Measurements from ENCODE around the gene AUTS2.

AUTS2 gene

DNA sequence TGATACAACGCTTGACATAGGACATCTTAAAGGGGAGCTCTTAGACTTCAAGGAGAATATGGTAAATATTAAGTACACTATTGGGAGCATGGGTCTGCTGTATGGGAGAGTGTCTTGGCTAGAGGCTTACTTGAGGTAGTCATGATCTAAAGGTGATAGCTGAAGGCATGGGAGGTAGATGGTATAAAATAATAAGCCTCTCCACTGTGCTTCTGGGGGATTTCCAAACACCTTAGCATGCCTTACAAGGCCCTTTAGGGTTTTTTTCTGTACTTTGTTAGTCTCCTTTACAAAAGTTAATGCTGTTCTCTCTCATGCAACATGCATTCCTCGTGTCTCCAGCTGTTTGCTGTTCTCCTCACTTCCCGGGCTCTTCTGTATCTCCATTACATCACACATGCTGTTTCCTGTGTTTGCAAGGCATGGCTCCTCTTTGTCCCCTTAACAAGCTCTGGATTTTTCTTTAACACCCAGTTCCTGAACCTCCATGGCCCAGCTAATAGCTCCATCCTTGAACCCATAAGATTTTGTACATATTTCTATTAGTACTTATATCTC is 449.7 kb downstream of the AUTS2 start:
- DNase-seq = no peak

DNA sequence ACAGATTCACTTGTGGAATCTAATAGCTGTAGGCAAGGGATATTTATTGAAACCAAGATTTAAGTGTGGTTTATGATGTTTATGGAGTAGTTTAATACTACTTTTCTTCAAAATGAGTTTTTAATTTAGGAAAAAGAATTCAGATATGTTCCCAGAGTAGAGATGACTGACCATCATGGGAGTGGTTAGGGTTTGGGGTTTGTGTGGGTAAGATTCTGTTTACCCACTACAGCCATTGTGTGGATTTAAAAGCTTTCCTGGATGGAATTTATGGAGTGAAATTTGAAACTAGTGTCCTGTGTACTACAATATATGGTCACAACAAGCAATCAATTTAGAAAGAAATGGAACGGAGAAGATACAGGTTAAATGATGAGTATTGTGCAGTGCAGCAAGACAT is 453.5 kb downstream of the AUTS2 start:
- no peak for DNase-seq

DNA sequence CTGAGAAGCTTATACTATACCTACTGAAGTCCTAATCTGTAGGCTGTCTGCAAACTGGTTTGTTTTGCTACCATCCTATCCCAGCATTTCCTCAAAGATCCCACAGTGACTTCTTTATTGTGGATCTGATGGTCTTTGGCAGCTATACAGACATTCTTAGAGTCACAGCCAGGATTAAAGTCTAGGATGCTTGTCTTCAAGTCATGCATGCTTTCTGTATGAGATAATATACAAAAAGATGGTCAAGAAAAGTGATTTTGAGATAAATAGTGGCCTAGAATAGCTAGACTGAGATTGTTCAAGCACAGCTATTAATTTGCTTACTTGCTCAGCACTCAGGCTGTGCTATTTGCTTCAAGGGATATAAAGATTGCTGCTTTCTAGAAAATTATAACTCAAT is 454.4 kb downstream of the AUTS2 start:
- DNase-seq = no peak

DNA sequence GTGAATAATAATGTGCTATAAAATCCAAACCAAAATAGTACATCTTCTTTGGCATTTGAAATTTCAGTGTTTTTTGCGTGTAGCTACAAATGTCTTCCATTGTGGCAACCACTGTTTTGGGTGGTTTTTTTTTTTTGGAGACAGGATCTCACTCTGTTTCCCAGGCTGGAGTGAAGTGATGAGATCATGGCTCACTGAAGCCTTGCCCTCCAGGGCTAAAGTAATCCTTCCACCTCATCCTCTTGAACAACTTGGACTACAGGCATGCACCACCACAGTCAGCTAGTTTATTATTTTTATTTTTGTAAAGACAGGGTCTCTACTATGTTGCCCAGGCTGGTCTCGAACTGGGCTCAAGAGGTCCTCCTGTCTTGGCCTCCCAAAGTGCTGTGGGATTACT is 455.1 kb downstream of the AUTS2 start:
- no peak for DNase-seq

DNA sequence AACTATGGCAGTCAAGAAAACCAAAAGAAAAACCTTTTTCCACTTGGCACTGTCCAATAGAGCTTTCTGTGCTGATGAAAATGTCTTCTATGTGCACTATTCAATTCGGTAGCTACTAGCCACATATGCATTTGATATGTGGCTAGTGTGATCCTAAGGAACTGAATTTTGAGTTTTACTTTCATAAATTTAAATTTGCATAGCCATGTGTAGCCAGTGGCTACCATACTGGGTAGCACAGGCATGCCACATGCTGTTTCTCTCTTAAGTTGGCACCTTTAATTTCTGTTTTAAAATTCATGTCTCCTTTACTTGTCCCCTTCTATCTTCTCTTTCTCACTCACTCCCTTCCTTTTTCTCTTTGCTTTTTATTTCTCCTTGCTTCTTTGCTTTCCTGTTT is 455.7 kb downstream of the AUTS2 start:
- no peak for DNase-seq

DNA sequence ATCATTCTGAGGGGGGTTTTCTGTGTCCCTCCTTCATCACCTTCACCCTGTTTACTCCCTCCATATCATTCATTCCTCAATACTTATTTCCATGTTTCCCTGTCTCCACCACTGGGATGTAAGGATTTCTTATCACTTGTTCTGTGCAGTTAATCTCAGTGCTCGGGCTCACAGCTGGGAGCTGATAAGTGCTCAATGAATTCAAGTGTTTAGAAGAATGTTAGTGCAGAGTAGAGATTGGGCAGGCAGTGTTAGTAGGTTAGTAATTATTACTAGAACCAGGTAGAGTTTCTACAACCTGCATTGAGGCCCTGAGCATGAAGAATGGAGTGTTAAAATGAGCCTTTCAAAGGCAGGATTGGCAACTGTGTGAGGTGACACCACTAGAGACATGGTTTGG is 458.1 kb downstream of the AUTS2 start:
- no peak for DNase-seq

DNA sequence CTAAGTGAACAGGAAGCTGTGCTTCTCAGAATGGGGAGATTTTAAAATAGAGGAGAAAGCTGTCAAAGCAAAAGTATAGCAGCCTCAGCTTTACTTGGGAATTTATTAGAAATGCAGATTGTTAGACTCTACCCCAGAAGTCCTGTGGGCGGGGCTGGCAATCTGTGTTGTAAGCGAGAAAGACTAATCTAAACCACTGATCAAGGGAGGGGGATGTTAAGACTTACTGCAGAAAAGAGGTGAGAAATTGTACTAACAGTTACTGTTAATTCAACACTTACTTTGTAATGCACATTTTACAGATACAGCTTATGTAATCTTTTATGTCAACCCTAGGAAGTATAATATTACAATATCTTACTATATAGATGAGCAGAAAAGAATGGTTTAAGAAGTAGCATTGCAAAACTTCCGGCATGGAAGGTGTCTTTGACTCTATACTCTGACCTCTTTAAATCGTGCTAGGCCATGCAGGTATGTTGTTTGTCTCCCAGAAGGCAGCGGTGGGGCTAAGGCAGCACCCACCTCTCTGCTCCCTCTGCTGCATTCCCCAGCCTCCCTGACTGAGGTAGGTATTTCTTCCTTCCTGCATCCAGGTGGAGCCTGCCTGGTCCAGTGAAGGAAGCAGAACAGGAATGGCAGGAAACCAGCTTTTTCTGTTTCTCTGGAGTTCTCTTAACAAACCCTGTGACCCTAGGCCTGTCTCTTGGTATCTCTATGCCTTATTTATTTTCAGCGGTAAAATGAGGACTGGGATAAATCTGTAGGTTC is 462.2 kb downstream of the AUTS2 start:
- no peak for DNase-seq

DNA sequence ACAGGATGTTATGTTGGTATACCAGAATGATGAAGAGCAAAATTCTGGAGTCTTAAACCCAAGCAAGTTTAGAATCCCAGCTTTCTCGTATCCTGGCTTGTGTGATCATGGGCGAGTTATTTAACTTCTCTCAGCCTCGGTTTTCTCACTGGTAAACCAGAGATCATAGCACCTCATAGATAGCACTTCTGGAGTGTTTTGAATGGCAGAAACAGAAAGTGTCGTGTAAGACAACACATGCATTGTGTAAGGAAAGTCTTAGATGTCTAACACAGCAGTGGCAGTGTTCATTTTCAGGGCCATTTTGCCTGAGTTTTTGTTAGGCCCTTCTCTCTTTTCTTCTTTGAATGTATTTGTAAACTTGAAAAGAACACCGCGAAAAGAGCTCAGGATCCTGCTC is 465.1 kb downstream of the AUTS2 start:
- no peak for DNase-seq

DNA sequence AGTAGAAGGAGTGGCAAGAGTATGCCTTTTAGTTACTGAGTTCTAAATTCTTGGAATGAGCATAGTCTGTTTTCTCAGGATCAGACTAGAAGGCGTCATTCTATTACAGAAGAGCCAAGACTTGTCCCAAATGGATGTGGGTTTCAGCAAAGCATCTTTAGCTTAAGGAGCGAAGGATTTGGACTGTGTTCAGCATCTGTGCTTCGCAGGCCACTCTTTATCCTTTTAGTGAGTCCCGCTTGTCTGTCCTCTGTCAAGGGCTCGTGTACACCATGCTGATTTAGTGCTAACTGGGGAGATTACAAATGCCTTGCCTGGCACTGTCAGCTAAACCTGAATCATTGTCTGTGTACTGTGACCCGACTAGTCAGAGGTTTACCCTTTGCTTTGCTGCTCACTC is 465.7 kb downstream of the AUTS2 start:
- DNase-seq = no peak

DNA sequence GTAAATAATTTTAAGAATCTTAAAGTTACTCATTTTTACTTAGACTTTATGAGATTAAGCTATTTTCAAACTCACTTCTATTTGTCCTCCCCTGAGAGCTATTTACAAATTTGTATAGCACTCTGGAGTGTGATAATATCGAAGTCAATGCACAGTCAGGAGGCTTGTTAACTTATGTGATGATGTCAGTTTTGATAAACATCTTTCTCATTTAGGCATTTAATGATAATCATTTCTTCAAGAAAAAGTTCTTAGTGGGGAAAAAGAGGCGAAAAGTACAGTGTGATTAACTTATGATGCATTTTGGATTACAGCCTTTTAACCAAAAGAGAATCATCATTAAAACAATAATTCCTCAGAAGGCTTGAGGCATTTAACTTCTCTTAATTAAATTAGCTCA is 468.6 kb downstream of the AUTS2 start:
- no peak for DNase-seq

DNA sequence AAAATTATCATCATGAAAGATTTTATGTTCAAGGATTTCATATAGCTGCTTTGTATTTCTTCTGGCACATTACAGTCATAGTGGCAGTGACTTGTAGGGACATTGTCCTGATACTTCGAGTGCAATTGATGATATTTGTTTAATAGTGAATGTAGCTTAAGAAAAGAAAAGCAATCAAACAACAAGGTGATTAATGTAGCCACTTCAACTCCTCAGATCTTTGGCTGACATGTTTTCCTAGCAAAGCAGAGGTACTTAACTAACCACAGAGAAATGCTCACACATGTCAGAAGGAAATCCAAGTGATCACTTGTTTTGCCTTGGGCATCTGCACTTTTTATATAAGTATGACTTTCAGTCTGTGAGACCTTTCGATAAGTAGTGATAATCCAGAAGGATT is 470.3 kb downstream of the AUTS2 start:
- DNase-seq = no peak

DNA sequence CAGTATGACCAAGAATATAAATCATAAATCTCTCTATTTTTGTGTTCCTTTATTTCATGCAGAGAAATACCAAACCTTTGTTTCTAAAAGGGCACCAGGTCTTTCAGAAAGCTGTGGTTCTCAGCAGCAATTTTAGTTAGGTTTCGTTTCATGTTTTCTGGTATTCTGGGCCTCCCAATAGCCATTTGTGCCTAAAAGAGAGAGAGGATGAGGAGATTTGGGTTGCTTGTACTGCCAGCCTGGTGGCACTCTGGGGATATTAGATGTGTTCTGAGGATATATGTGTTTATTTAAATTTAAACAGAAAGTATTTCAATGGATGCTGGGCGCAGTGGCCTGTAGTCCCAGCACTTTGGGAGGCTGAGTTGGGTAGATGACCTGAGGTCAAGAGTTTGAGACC is 471.7 kb downstream of the AUTS2 start:
- no peak for DNase-seq

DNA sequence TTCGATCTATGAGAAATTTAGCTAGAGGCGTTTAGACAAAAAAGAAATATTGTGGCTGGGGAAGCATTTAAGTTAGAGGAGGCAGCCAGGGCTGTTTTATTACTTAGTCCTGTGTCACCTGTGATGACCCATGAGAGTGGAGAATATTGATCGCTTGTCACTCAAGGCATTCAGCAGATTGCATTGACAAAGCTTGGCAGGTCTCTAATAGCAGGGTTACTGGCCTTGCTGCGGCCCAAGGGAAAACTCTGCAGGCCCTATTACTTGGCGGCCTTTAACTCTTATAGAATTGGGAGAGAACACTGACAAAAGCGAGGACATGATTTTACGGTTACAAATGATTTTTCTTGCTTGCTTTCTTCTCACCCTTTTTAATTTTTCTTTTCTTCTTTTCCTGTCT is 473.5 kb downstream of the AUTS2 start:
- no peak for DNase-seq

DNA sequence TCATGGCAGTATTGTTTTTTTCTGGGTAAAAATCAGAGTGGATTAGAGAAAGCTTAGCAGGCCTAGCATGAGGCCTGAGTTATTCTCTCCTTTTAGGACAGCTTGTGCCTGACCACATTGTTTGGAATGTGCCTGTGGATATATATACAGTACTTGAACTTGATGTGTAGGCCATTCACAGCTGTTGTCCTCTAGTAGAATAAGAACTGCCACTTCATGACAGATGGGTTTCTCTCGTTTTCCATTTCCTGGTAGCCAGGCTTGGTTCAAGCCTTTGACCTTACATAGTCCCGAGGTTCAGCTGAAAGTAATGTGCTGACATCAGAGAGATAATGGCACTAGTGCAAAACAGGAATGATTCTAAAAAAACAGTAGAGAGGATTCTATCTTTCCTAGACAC is 473.9 kb downstream of the AUTS2 start:
- no peak for DNase-seq

DNA sequence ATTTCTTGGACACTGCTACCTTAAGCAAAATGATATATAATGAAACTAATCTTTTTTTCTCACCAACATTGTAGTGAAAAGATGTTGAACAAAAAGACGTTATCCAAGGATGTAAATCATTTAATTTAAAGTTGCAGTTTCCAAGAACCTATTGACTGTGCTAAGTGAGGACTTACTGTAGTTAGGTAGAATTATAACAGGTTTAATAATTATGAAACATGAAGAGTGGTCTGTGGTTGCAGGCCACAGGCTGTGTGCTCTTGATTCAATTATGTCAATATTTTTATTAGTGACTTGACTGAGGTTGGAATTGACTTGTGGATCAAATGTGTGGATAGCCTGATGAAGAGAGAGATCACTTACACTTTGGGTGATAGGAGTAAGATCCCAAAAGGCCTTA is 478.1 kb downstream of the AUTS2 start:
- DNase-seq = no peak

DNA sequence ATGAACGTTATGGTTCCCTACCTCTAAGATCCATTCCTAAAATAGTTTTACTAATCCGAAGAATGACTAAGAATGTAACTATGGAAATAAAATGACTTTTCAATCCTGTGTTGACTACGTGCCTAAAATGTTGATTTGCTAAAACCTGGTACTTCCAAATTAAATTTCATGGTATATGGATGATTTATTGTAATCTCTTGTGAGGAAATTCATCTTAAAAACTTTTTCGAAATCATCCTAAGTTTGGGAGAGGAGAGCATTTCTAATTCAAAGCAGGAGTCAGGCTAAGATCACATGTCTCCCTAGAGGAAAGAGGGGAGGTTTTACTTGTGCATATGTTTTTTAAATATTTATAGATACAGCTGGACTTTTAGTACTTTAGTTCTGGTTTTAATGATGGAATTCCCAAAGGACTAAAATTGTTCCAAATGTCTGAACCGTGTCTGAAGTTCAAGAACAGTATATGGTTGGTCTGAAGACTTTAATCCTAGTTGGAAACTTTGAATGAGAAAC is 483.9 kb downstream of the AUTS2 start:
- DNase-seq = no peak

DNA sequence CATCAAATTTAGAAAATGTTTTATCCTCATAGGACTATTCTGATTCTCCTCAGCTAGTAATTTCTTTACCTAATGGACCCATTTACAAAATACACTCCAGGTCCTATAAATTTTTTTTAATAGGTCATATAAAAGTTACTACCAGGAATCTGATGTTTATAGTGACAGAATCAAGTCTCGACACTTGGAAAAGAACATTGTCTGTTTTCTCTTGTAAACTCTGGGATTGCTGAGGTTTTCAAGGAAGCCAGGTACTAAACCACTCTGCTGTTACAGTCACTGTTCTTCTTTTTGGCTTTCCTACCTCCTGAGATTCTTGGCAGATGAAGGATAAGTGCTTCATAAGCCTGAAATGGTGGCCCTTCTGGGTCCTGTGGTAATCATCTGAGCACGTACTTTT is 493.1 kb downstream of the AUTS2 start:
- DNase-seq = no peak

DNA sequence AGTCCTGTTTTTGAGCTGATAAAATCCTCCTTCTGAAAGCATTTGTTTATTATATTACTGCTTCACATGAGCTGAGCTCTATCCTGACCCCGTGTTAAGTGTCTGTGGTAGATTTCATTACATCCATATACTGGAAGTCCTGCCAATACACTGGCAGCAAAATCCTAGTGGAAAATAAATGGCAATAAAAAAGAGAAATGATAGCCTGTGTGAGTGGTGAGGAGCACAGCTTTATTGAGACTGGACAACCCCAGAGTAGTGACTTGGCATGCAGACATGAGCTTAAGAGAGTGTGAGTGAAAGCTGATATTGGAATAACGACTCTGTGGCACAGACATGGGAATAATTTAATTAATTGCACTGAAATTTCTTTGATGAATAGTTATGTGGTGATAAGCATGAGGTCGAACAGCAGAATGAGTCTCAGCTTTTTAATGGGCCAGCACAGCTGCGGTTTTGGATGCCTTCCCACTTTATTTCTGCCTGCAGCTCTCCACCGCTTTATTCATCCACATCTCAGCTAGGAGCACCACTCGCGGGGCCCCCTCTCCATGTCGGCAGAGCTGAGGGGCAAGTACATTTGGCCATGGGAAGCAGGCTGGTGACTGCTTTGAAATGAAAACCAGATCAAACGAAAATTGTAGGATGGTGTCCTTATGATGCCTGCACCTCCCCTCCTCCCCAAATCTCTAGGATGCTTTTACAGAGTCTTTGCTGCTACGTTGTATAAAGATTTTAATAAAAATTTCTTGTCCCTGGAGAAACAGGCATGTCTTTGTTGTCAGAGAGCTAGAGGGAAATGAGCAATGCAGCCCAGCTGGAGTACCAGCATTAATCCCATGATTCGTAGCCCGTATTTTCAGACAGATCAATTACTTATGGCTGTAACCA is 494.3 kb downstream of the AUTS2 start:
- DNase-seq = no peak

DNA sequence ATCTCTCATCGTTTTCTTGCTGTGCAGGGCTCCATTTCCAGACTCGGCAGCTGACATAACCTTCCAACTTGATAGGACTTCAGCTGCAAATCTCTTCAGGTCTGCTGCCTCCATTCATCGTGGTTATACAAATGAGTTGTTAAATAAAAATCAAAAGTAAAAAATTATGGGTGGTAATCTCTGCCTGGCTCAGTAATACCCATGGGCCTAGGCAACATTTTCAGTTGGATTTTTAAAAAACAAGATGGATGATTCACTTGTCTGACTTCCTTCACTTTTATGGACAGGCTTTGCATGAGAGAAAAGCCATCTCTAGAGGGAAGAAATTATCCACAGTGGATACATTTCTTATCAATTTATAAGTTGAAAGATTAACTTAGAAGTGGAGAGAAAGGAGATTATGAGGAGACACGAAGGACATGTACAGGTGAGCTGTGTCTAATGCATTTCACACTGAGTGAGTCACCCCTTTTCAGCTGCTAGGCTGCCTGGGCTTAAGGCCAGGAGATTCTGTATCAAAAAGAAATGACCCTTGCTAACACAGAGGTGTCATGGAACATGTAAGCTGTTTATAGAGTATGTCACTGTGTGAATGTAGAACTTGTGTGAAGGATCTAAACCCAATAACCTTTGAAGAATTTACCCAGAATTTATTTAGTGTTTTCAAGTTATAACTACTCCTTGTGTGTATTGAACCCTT is 495.1 kb downstream of the AUTS2 start:
- DNase-seq = no peak

DNA sequence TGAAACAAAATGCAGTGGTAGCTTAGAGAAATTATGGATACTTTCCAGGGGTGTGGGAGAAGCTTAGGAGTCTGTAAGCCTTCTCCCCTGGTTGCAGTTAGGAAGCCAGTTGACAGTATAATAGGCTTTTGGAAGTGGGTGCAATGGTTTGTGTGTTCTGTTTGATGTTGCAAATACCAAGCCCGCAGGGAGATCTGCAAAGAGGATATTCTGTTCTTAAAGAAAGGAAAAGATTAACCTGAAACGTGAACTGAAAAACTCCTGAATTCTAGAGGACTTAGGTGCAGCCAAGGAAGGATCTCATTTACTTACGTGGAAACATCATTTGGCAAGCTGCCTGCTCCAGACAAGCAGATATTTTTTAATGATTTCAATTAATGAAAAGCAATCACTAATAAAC is 496.6 kb downstream of the AUTS2 start:
- no peak for DNase-seq

DNA sequence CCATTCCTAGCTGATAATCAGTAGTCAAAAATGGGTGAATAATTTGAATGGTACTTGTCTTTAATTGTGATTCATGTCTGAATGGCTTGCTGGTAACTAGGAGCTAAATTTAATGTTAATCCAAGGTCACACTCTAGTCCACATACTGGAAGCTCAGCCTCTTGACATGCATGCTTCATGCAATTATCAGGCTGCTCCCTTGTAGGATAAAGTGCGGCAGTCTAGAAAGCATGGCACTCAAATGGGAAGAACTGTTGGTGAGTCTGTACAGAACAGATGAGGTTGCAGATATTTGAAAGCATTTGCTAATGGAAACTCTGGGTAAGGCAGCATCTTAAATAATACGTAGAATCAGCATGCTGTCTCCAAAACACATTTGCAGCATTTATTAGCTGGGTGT is 499.4 kb downstream of the AUTS2 start:
- no peak for DNase-seq

DNA sequence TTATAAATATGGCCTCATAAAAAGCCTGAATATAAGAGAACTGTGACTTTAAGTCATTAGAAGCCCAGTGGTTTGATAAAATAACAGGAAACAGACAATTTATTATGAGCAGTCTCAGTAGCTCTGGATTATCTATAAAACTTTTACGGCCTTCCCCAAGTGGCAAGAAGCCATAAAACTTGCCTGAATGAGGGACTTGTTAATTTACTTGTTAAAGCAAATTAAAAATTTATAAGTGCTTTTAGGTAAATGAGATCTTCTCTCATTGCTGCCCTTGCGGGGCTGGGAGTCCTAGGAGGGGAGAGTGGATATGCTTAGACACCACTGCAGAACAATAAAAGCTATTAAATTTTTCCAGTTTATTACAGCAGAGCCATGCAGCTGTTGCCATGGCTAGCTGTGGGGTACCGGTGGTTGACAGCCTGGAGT is 499.9 kb downstream of the AUTS2 start:
- DNase-seq = no peak

Measured in stimulated activated CD4-positive, alpha-beta T cell treated with anti-CD3 and anti-CD28 coated beads, Interleukin-4, amount 100 ng/mL, for 1 hour (primary cell).